Measurements from ENCODE around the gene MUC5B.

MUC5B gene

GRCh38 chr11:1194977-1195681, 27.7 kb upstream of the MUC5B start:
- no peak for DNase-seq (ENCODE audit: low read depth)
- no peak overlapping the region for H3K4me3 ChIP-seq (replicated peaks; ENCODE audit: low read depth, low read length)
- TF ChIP-seq, protein P1, sequence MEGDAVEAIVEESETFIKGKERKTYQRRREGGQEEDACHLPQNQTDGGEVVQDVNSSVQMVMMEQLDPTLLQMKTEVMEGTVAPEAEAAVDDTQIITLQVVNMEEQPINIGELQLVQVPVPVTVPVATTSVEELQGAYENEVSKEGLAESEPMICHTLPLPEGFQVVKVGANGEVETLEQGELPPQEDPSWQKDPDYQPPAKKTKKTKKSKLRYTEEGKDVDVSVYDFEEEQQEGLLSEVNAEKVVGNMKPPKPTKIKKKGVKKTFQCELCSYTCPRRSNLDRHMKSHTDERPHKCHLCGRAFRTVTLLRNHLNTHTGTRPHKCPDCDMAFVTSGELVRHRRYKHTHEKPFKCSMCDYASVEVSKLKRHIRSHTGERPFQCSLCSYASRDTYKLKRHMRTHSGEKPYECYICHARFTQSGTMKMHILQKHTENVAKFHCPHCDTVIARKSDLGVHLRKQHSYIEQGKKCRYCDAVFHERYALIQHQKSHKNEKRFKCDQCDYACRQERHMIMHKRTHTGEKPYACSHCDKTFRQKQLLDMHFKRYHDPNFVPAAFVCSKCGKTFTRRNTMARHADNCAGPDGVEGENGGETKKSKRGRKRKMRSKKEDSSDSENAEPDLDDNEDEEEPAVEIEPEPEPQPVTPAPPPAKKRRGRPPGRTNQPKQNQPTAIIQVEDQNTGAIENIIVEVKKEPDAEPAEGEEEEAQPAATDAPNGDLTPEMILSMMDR (IDR thresholded peaks at IDR 0.05; ENCODE audit: low read length, missing control alignments) = no peak

- H3K4me3 ChIP-seq (replicated peaks; ENCODE audit: low read depth, low read length) = no peak overlapping the region
- TF ChIP-seq, protein P1 (IDR thresholded peaks at IDR 0.05; ENCODE audit: low read length, missing control alignments) = no peak
- no peak for DNase-seq (ENCODE audit: low read depth)
Observed at GRCh38 chr11:1195682-1196515, 27.0 kb upstream of the MUC5B start.

DNA sequence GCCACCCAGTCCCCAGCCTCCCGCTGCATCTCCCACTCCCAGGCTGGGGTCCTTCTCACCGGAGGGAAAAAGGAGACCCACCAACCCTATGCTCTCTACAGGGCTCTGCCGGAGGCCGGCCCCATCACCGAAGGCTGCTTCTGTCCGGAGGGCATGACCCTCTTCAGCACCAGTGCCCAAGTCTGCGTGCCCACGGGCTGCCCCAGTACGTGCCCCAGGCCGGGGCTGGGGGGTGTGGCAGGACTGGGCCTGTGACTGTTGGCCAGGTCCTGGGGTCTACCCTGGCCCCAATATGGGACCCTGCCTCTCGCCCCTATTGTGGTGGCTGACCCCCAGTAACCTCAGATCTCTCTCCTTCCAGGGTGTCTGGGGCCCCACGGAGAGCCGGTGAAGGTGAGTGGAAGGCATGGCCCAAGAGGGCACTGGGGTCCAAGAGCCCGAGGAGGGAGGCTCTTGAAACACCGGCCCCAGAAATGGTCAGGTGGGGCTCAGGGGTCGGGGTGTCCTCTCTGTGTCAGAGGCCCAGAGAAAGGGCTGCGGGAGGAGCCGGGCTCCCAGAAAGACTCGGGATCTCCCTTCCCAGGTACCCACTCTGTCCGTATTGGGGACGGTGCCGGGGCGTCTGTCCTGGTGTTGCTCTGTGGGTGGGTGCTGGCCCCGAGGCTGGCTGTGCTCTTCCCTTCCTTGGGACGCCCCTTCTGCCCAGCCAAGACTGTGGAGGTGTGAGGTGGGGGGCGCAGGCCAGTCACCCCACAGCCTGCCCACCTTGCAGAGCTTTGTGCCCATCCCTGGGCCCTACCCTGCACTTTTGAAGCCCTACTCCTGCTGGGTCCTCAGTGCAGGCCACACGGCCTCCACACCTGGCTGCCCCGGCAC, 26.1 kb upstream of the MUC5B start:
- TF ChIP-seq, protein P1 (IDR thresholded peaks at IDR 0.05; ENCODE audit: low read length, missing control alignments) = no peak
- H3K4me3 ChIP-seq (replicated peaks; ENCODE audit: low read depth, low read length) = no peak overlapping the region
- DNase-seq (ENCODE audit: low read depth) = no peak

DNA sequence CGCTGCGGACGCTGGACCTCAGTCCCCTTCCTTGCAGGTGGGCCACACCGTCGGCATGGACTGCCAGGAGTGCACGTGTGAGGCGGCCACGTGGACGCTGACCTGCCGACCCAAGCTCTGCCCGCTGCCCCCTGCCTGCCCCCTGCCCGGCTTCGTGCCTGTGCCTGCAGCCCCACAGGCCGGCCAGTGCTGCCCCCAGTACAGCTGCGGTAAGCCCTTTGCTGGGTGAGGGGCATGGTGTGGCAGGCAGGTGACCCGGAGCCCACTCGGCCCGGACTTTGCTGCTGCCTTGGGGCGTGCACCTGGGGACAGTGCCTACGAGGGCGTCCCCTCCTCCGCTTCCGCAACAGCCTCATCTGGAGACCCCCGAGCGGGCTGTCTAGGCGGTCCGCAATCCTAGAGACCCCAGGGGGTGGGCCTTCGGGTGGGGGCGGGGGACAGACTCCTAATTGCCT, 25.4 kb upstream of the MUC5B start:
- H3K4me3 ChIP-seq (replicated peaks; ENCODE audit: low read depth, low read length) = no peak overlapping the region
- TF ChIP-seq, protein P1 (IDR thresholded peaks at IDR 0.05; ENCODE audit: low read length, missing control alignments) = no peak
- no peak for DNase-seq (ENCODE audit: low read depth)

DNA sequence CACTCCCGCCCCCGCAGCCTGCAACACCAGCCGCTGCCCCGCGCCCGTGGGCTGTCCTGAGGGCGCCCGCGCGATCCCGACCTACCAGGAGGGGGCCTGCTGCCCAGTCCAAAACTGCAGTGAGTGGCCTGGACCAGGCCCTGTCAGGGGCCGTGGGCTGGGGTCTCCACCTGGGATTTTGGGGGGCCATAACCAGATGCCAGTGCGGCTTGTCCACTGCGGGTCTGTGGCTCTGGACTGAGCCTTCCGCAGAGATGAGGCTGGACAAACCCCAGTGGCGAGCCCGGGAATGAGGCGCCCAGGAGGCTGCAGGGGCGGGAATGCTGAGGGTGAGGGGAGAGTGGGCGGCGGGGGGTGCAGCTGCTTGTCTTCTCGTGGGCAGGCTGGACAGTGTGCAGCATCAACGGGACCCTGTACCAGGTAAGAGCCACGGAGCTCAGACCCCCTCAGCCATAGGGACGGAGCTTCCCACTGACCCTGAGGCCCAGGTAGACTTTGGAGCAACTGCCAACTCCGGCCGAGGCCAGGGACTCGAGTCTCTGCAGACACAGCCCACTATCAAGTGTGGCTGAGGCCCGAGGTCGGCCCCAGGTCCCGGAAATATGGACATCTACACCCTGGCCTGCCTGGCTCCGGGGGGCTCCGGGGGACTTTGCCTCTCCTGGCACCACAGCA, 24.8 kb upstream of the MUC5B start:
- TF ChIP-seq, protein P1 (IDR thresholded peaks at IDR 0.05; ENCODE audit: low read length, missing control alignments) = no peak
- H3K4me3 ChIP-seq (replicated peaks; ENCODE audit: low read depth, low read length) = no peak overlapping the region
- no peak for DNase-seq (ENCODE audit: low read depth)

- TF ChIP-seq, protein P1 (IDR thresholded peaks at IDR 0.05; ENCODE audit: low read length, missing control alignments) = no peak
- H3K4me3 ChIP-seq (replicated peaks; ENCODE audit: low read depth, low read length) = no peak overlapping the region
Observed at GRCh38 chr11:1198561-1199240, 24.2 kb upstream of the MUC5B start.

More at GRCh38 chr11:1198561-1199240, 24.2 kb upstream of the MUC5B start:
- DNase-seq (ENCODE audit: low read depth) = no peak

All from fibroblast of pulmonary artery (primary cell).